Measurements from ENCODE around the gene SPON2.

Gene SPON2

GRCh38 chr4:1198098-1198844 is 25.9 kb upstream of the SPON2 start:
- DNase-seq (ENCODE audit: low read depth, low spot score), result no peak
- H3K4me3 ChIP-seq (ENCODE audit: low read length), result no peak overlapping the region

- no peak for DNase-seq (ENCODE audit: low read depth, low spot score)
- no peak overlapping the region for H3K4me3 ChIP-seq (ENCODE audit: low read length)
These were observed 24.2 kb upstream of the SPON2 start for GRCh38 chr4:1196421-1197183.

GRCh38 chr4:1195891-1196401 is 23.6 kb upstream of the SPON2 start:
- no peak overlapping the region for H3K4me3 ChIP-seq (ENCODE audit: low read length)
- no peak for DNase-seq (ENCODE audit: low read depth, low spot score)

GRCh38 chr4:1195109-1195671 is 22.8 kb upstream of the SPON2 start:
- no peak overlapping the region for H3K4me3 ChIP-seq (ENCODE audit: low read length)
- DNase-seq (ENCODE audit: low read depth, low spot score), result no peak

GRCh38 chr4:1194010-1194900 is 21.9 kb upstream of the SPON2 start:
- no peak overlapping the region for H3K4me3 ChIP-seq (ENCODE audit: low read length)
- no peak for DNase-seq (ENCODE audit: low read depth, low spot score)

GRCh38 chr4:1193206-1194009 is 21.0 kb upstream of the SPON2 start:
- DNase-seq (ENCODE audit: low read depth, low spot score), result no peak
- H3K4me3 ChIP-seq (ENCODE audit: low read length), result no peak overlapping the region

- no peak overlapping the region for H3K4me3 ChIP-seq (ENCODE audit: low read length)
These were observed 20.3 kb upstream of the SPON2 start for GRCh38 chr4:1192493-1193205.

GRCh38 chr4:1192091-1192492 is 19.7 kb upstream of the SPON2 start:
- H3K4me3 ChIP-seq (ENCODE audit: low read length), result no peak overlapping the region
- no peak for DNase-seq (ENCODE audit: low read depth, low spot score)

More at GRCh38 chr4:1192493-1193205, 20.3 kb upstream of the SPON2 start:
- no peak for DNase-seq (ENCODE audit: low read depth, low spot score)

GRCh38 chr4:1191621-1192020 is 19.2 kb upstream of the SPON2 start:
- no peak for DNase-seq (ENCODE audit: low read depth, low spot score)
- no peak overlapping the region for H3K4me3 ChIP-seq (ENCODE audit: low read length)

GRCh38 chr4:1187182-1187581 is 14.8 kb upstream of the SPON2 start:
- H3K4me3 ChIP-seq (ENCODE audit: low read length), result no peak overlapping the region
- no peak for DNase-seq (ENCODE audit: low read depth, low spot score)

GRCh38 chr4:1183985-1184773 is 11.8 kb upstream of the SPON2 start:
- H3K4me3 ChIP-seq (ENCODE audit: low read length), result no peak overlapping the region
- no peak for DNase-seq (ENCODE audit: low read depth, low spot score)

- no peak for DNase-seq (ENCODE audit: low read depth, low spot score)
- no peak overlapping the region for H3K4me3 ChIP-seq (ENCODE audit: low read length)
These were observed 9.9 kb upstream of the SPON2 start for GRCh38 chr4:1182313-1182712.

GRCh38 chr4:1180663-1181062 is 8.3 kb upstream of the SPON2 start:
- no peak for DNase-seq (ENCODE audit: low read depth, low spot score)
- H3K4me3 ChIP-seq (ENCODE audit: low read length), result no peak overlapping the region

- H3K4me3 ChIP-seq (ENCODE audit: low read length), result no peak overlapping the region
- no peak for DNase-seq (ENCODE audit: low read depth, low spot score)
These were observed 7.6 kb upstream of the SPON2 start for GRCh38 chr4:1179976-1180375.

- no peak for DNase-seq (ENCODE audit: low read depth, low spot score)
- no peak overlapping the region for H3K4me3 ChIP-seq (ENCODE audit: low read length)
These were observed 6.7 kb upstream of the SPON2 start for GRCh38 chr4:1179089-1179441.

GRCh38 chr4:1178300-1179088 is 6.1 kb upstream of the SPON2 start:
- no peak overlapping the region for H3K4me3 ChIP-seq (ENCODE audit: low read length)
- no peak for DNase-seq (ENCODE audit: low read depth, low spot score)
